22Rv1 (cell line): ENCODE measurements around the gene MDK.

Experiments used
- H3K27ac ChIP-seq: fragments of 450-650 bp; 2 replicates; pipeline ENCODE4 v1.5.1; 2017
- CTCF ChIP-seq: fragments of 450-650 bp; IDR thresholded peaks from 2 replicates; pipeline ENCODE4 v1.5.1; 2017; ENCODE audit warnings: mild to moderate bottlenecking
- ZFX ChIP-seq: fragments of 450-650 bp; IDR thresholded peaks from 2 replicates; pipeline ENCODE4 v1.6.1; 2017; ENCODE audit warnings: antibody characterized with exemption, borderline replicate concordance

The MDK gene

GRCh38 chr11:46397526-46397925 lies 16.1 kb downstream of the MDK start:
- TF ChIP-seq ZFX: no peak
- no peak for TF ChIP-seq CTCF
- H3K27ac ChIP-seq: no peak overlapping the region

- H3K27ac ChIP-seq: no peak overlapping the region
- TF ChIP-seq ZFX (no peak), CTCF (no peak)
Measured at GRCh38 chr11:46402957-46403902, 21.8 kb downstream of the MDK start.

GRCh38 chr11:46404476-46405017 lies 23.1 kb downstream of the MDK start:
- no peak overlapping the region for H3K27ac ChIP-seq
- TF ChIP-seq CTCF (no peak), ZFX (no peak)

- no peak overlapping the region for H3K27ac ChIP-seq
- TF ChIP-seq CTCF (no peak), ZFX (no peak)
Measured at GRCh38 chr11:46407635-46408034, 26.2 kb downstream of the MDK start.

- TF ChIP-seq ZFX (no peak), CTCF (no peak)
- H3K27ac ChIP-seq: no peak overlapping the region
Measured at GRCh38 chr11:46408407-46408986, 27.0 kb downstream of the MDK start.

GRCh38 chr11:46410021-46410420 lies 28.6 kb downstream of the MDK start:
- no peak overlapping the region for H3K27ac ChIP-seq
- TF ChIP-seq CTCF (no peak; the same call in 1 of the 2 replicates), ZFX (no peak)
